Lower lobe of right lung (tissue), 2 donors: ENCODE results near the gene MAPRE2. TPM values are rescaled to one million over a fixed set of nuclear protein-coding genes. Genes with fewer than 3 reads are reported as not detected.
"Not testable (repeated sequence)": the region's sequence is repeated elsewhere in the genome, so short reads cannot be mapped to it uniquely, and the experiment has no call there.

Experiments
- ATAC-seq, 2 donors: fragments of 200-7000 bp; cut with Tn5 transposase; one replicate each; pipeline ENCODE4 v1.9.1; 2020 to 2022; ENCODE audit warnings: mild to moderate bottlenecking in 2 of 2, moderate library complexity in 2 of 2
- DNase-seq: peaks from one replicate; pipeline ENCODE4 v3.0.0-alpha.2; 2020
- H3K27ac ChIP-seq: fragments of 200-600 bp; one replicate; pipeline ENCODE4 v1.8.0; 2022
- H3K27me3 ChIP-seq: fragments of 200-600 bp; one replicate; pipeline ENCODE4 v1.8.0; 2022; ENCODE audit warnings: low read depth
- H3K36me3 ChIP-seq: fragments of 200-600 bp; one replicate; pipeline ENCODE4 v1.8.0; 2022; ENCODE audit warnings: mild to moderate bottlenecking
- H3K4me1 ChIP-seq: fragments of 200-600 bp; one replicate; pipeline ENCODE4 v1.8.0; 2022
- H3K4me3 ChIP-seq: fragments of 200-600 bp; one replicate; pipeline ENCODE4 v1.8.0; 2022; ENCODE audit warnings: mild to moderate bottlenecking
- H3K9me3 ChIP-seq: fragments of 200-600 bp; one replicate; pipeline ENCODE4 v1.8.0; 2022
- intact Hi-C: fragments of 100-400 bp; cut with DNase I; formaldehyde crosslinking; loops from one replicate; pipeline ENCODE4 v1.11.0; 2022
- total RNA-seq: library from RNA; stranded (reverse); fragmentation: NEBNext Ultra II Directional; extraction: Animal tissue kit (Norgen Biotek cat#: 25700); gene quantifications from one replicate; pipeline ENCODE4 v1.2.1, GENCODE V29; 2021
- TF ChIP-seq, protein P1 (sequence below): fragments of 200-600 bp; IDR thresholded peaks from one replicate; pipeline ENCODE4 v1.8.0; 2022; ENCODE audit warnings: antibody characterized with exemption, mild to moderate bottlenecking
- donor health status: DM: no; HTN: yes; CAD: no; lungs with severe emphysema.

The MAPRE2 gene
- total RNA-seq, 1 donor from 2014 or later: 33.8 TPM

DNA sequence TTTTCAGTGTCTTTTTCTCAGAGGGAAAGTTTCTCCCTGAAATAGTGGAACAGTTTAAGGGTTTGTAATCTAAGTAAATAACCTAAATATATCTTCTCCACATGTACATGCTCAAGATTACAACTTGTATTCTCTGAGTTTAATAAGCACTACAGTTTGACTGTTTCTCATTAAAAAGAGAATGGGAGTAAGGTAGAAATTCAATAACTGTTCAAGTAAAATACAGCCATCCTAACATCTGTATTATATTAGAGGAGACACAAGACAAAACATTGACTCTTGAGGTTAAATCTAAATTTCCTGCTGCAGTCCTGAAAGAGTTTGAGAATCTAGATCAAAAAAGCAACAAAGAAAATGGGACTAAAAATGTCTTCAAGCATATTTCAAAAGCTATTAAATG, 126.6 kb downstream of the MAPRE2 start:
- Histone ChIP-seq H3K27me3 (no peaks in the 10 kb centered on the region), H3K4me3 (no peak overlapping the region), H3K4me1 (no peaks in the 10 kb centered on the region), H3K9me3 (no peaks in the 10 kb centered on the region), H3K27ac (no peak overlapping the region), H3K36me3 (no peaks in the 10 kb centered on the region)
- DNase-seq (no peak), ATAC-seq (no peak)
- intact Hi-C loops: no loop called here
- TF ChIP-seq, protein P1, sequence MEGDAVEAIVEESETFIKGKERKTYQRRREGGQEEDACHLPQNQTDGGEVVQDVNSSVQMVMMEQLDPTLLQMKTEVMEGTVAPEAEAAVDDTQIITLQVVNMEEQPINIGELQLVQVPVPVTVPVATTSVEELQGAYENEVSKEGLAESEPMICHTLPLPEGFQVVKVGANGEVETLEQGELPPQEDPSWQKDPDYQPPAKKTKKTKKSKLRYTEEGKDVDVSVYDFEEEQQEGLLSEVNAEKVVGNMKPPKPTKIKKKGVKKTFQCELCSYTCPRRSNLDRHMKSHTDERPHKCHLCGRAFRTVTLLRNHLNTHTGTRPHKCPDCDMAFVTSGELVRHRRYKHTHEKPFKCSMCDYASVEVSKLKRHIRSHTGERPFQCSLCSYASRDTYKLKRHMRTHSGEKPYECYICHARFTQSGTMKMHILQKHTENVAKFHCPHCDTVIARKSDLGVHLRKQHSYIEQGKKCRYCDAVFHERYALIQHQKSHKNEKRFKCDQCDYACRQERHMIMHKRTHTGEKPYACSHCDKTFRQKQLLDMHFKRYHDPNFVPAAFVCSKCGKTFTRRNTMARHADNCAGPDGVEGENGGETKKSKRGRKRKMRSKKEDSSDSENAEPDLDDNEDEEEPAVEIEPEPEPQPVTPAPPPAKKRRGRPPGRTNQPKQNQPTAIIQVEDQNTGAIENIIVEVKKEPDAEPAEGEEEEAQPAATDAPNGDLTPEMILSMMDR: no peak

DNA sequence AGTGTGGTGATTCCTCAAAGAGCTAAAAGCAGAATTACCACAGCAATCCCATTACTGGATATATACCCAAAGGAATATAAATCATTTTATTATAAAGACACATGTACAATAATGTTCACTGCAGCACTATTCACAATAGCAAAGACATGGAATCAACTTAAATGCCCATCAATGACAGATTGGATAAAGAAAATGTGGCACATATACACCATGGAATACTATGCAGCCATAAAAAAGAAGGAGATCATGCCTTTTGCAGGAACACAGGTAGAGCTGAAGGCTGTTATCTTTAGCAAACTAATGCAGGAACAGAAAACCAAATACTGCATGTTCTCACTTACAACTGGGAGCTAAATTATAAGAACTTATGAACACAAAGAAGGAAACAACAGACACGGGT, 129.1 kb downstream of the MAPRE2 start:
- intact Hi-C loops, H3K27me3 ChIP-seq, DNase-seq, H3K27ac ChIP-seq, H3K36me3 ChIP-seq, H3K9me3 ChIP-seq, H3K4me3 ChIP-seq, ATAC-seq, H3K4me1 ChIP-seq: not testable (repeated sequence)

DNA sequence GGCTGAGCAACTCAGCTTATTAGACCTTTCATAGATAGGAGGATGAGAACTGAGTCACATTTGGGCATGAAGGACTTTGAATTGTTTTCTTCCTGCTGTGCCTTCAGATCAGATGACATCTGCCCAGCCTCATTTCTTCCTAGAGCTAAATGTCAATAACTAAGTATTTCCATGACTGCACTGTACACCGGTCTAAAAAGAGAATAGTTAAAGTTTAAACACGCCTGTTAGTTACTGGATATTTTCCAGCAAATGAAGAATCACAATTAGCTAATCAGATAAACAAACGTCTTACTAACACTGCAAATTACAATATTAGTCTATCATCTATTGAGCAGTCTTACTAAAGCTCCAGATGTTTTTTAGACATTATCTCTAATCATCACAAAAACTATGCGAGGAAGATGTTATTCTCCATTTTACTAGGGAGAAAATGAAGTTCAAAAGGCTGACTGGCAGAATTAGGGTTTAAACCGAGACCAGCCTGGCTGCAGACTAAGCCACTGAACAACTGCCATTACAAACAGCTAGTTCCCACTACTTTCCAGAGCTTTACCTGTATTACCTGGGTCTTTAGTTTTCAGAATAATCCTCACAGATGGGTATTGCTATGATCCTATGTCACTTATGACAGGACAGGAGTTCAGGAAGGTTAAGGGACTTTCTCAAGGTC, 130.2 kb downstream of the MAPRE2 start:
- DNase-seq (no peak), ATAC-seq (peak in 1 of 2 donors; percentile 21)
- TF ChIP-seq, protein P1: no peak
- Histone ChIP-seq H3K36me3 (no peaks in the 10 kb centered on the region), H3K27me3 (no peaks in the 10 kb centered on the region), H3K4me3 (no peak overlapping the region), H3K27ac (no peak overlapping the region), H3K9me3 (peaks cover 1% of the 10 kb centered on the region), H3K4me1 (no peaks in the 10 kb centered on the region)
- intact Hi-C loops: no loop called here

DNA sequence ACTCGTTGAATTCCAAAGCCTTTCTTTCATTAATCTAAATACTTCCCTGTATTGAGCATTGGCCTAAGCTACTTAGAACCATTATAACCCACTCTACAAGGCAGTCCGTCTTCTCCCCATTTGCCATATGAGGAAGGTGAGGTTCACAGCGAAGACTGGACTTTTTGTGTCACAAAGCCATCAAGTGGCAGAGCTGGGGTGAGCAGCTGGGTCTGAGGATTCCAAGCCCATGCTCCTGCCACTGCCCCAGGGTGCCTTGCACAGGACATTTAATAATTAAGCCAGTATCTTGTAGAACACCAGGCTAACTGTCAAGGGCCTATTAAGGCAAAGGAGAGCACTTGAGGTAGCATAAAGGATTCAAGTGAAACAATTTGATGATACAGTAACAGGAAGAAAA, 130.8 kb downstream of the MAPRE2 start:
- peaks cover 7% of the 10 kb centered on the region for H3K9me3 ChIP-seq
- no peak overlapping the region for H3K27ac ChIP-seq
- peak; percentile 51 to 73 for ATAC-seq
- H3K4me3 ChIP-seq: no peak overlapping the region
- TF ChIP-seq, protein P1: no peak
- DNase-seq: no peak
- intact Hi-C loops: no loop called here
- H3K36me3 ChIP-seq: no peaks in the 10 kb centered on the region
- no peaks in the 10 kb centered on the region for H3K4me1 ChIP-seq
- H3K27me3 ChIP-seq: no peaks in the 10 kb centered on the region

DNA sequence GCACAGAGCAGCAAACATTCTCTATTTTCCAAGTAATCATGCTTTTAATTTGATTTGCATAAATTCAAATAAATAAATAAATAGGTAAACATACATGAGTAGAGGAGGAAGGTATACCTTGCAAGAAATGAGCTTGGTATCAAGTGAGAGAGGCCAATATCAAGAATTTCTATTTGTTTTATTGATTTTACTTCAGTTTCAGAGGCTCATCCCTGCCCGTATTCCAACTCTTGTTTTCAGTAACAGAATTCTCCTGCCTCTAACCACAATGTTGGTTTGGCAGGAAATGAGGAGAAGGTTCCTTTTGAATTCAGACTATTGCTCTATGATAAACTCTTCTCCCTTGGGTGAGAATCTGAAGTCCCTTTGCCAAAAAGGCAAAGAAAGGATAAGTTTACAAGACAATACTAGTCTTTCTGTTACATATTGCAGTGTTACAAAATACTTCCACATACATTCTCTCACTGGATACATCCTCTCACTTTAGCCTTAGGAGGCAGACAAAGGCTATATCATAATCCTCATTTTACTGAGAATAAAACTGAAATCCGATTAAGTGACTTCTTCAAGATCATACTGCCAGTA, 131.3 kb downstream of the MAPRE2 start:
- H3K4me3 ChIP-seq: no peak overlapping the region
- no peak overlapping the region for H3K27ac ChIP-seq
- intact Hi-C loops: no loop called here
- H3K4me1 ChIP-seq: no peaks in the 10 kb centered on the region
- no peaks in the 10 kb centered on the region for H3K36me3 ChIP-seq
- no peaks in the 10 kb centered on the region for H3K27me3 ChIP-seq
- ATAC-seq (no peak), DNase-seq (no peak)
- peaks cover 7% of the 10 kb centered on the region for H3K9me3 ChIP-seq
- TF ChIP-seq, protein P1: no peak

DNA sequence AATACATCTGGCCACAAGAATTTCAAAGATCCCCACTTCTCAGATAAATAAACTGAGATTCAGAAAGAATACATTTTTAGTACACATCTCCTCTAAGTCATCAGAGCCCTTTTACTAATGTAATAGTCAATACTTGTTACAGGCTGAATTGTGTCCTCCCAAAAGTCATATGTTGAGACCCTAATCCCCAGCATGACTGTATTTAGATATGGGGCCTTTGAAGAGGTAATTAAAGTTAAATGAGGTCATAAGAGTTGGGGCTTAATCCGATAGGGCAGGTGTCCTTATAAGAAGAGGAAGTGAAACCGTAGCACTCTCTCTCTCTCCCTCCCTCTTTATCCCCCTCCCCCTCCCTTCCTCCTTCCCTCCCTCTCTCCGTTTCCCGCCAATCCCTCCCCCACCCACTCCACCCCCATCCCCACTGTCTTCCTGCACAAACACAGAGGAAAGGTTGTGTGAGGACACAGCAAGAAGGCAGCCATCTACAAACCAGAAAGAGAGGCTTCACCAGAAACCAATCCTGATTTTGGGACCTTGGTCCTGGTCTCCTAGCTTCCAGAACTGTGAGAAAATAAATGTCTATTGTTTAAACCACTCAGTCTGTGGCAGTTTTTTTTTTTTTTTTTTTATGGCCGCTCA, 133.0 kb downstream of the MAPRE2 start:
- no peaks in the 10 kb centered on the region for H3K4me1 ChIP-seq
- intact Hi-C loops: no loop called here
- H3K27me3 ChIP-seq: no peaks in the 10 kb centered on the region
- no peak for ATAC-seq
- DNase-seq: no peak
- no peak overlapping the region for H3K4me3 ChIP-seq
- no peak overlapping the region for H3K27ac ChIP-seq
- no peaks in the 10 kb centered on the region for H3K36me3 ChIP-seq
- TF ChIP-seq, protein P1: no peak
- H3K9me3 ChIP-seq: peaks cover 7% of the 10 kb centered on the region
